Adrenal gland (tissue), 19 donors: Measurements from ENCODE around the gene RIPK1. TPM values are rescaled to one million over a fixed set of nuclear protein-coding genes. Genes with fewer than 3 reads are reported as not detected.
"Not testable (repeated sequence)": the region's sequence is repeated elsewhere in the genome, so short reads cannot be mapped to it uniquely, and the experiment has no call there.

Source experiments
- DNase-seq, 7 donors: peaks; one replicate each; pipeline ENCODE4 v3.0.0-alpha.2; 2019 to 2020
- H3K27ac ChIP-seq, 5 donors: fragments of 200-600 bp; sonication (generic) in 4 of 5; 1 replicate in 3 of 5; 2 replicates in 2 of 5; pipeline versions ENCODE4 v1.5.1 to v1.8.0; 2016 to 2020; ENCODE audit warnings: mild to moderate bottlenecking in 1 of 5
- H3K27me3 ChIP-seq: fragments of 200-600 bp; 2 replicates; pipeline ENCODE4 v1.8.0; 2021
- H3K36me3 ChIP-seq, 2 donors: fragments of 200-600 bp; replicated peaks in 1 of 2; 1 replicate in 1 of 2; 2 replicates in 1 of 2; pipeline versions ENCODE4 v1.5.1 to v1.8.0; 2018 to 2022
- H3K4me1 ChIP-seq, 2 donors: fragments of 200-600 bp; replicated peaks in 1 of 2; 1 replicate in 1 of 2; 2 replicates in 1 of 2; pipeline versions ENCODE4 v1.5.1 to v1.8.0; 2018 to 2021
- H3K4me3 ChIP-seq, 4 donors: fragments of 200-600 bp; sonication (generic) in 3 of 4; one replicate each; pipeline ENCODE4 v1.5.1; 2016 to 2018
- H3K9me3 ChIP-seq, 3 donors: fragments of 200-600 bp; sonication (generic) in 1 of 3; replicated peaks in 1 of 3; 1 replicate in 2 of 3; 2 replicates in 1 of 3; pipeline versions ENCODE4 v1.5.1 to v1.8.0; 2016 to 2021
- CTCF ChIP-seq, 6 experiments: fragments of 450-650 bp in 4 of 6; fragments of 200-600 bp in 2 of 6; sonication (generic) in 1 of 6; IDR thresholded peaks; 1 replicate in 5 of 6; 2 replicates in 1 of 6; pipeline versions ENCODE4 v1.5.1 to v1.8.0; 2016 to 2021; ENCODE audit warnings: antibody characterized with exemption in 6 of 6, mild to moderate bottlenecking in 2 of 6, moderate library complexity in 1 of 6
- POLR2A ChIP-seq, 2 donors: fragments of 450-650 bp; IDR thresholded peaks; one replicate each; pipeline ENCODE4 v1.6.1; 2017; ENCODE audit warnings: antibody characterized with exemption in 2 of 2, mild to moderate bottlenecking in 2 of 2, moderate library complexity in 1 of 2
- WGBS, 4 donors: extraction: QIAGEN DNeasy Blood & Tissue Kit in 2 of 4; methylation state at CpG; one replicate each; pipeline versions ENCODE4 v1.1.5 to v1.1.7; 2013 to 2017; 5-methylcytosine and 5-hydroxymethylcytosine counted together
- intact Hi-C, 2 donors: fragments of 100-400 bp; cut with DNase I; formaldehyde crosslinking; loops; one replicate each; pipeline versions ENCODE4 v1.14.1 to v1.15.0; 2022 to 2023
- long read RNA-seq, 10 donors: library from polyadenylated mRNA in 3 of 10; unstranded in 2 of 10; stranded (forward) in 1 of 10; transcript quantifications; one replicate each; pipeline ENCODE4 v2.0.0 and lab custom pipeline, GENCODE V29; 2021 to 2026
- polyA plus RNA-seq, 3 donors: library from polyadenylated mRNA; stranded (reverse); fragments of 200-250 nt in 2 of 3; fragments of 350-450 nt in 1 of 3; fragmentation: Illumina TruSeq in 1 of 3; extraction: RNeasy Lipid Tissue Mini Kit (QIAGEN cat#74804) in 1 of 3; gene quantifications; one replicate each; pipeline ENCODE4 v1.2.3, GENCODE V29; 2013 to 2014
- total RNA-seq, 9 donors: library from RNA; depleted of rRNA in 4 of 9; stranded (reverse); fragments of >200 nt in 4 of 9; fragments of 120-200 nt in 1 of 9; fragmentation: NEBNext Ultra II Directional in 1 of 9; extraction: Animal tissue kit (Norgen Biotek cat#: 25700) in 1 of 9; gene quantifications; one replicate each; pipeline versions ENCODE4 v1.1.0 to v1.2.4, GENCODE V29; 2013 to 2023
- donor health status: healthy with polysubstance abuse.
- donor health status: Bipolar disorder and iron deficiency.
- donor health status: DM: yes; HTN: yes; CAD: no.
- donor health status: DM: no; HTN: no; CAD: no.
- donor health status: DM: no; HTN: no; CAD: no.
- donor health status: DM: yes; HTN: yes; CAD: no.

The RIPK1 gene
- 10 to 100 TPM; 15.7 to 21.7 (median 20.2) TPM for total RNA-seq
- polyA plus RNA-seq = 10 to 100 TPM; 18.9 to 20.9 (median 20.9) TPM
- long read RNA-seq, donor 1, full-length matches to known transcripts = 1 of 1 reads
- long read RNA-seq, donor 1, partial matches to known transcripts = 0 of 1 reads
- long read RNA-seq, donor 1, other reads (novel, unspliced or antisense) = 0 of 1 reads
- long read RNA-seq, donor 2, full-length matches to known transcripts = 1 of 1 reads
- long read RNA-seq, donor 2, partial matches to known transcripts = 0 of 1 reads
- long read RNA-seq, donor 2, other reads (novel, unspliced or antisense) = 0 of 1 reads
- long read RNA-seq, donor 3 = 0 reads
- long read RNA-seq, donor 4, partial matches to known transcripts = 1 of 2 reads
- long read RNA-seq, donor 4, other reads (novel, unspliced or antisense) = 1 of 2 reads
- long read RNA-seq, donor 5, full-length matches to known transcripts = 21 of 31 reads
- long read RNA-seq, donor 5, partial matches to known transcripts = 2 of 31 reads
- long read RNA-seq, donor 5, other reads (novel, unspliced or antisense) = 8 of 31 reads
- long read RNA-seq, donor 6, partial matches to known transcripts = 0 of 2 reads
- long read RNA-seq, donor 6, other reads (novel, unspliced or antisense) = 2 of 2 reads
- long read RNA-seq, donor 7 = 0 reads
- long read RNA-seq, donor 8, partial matches to known transcripts = 0 of 1 reads
- long read RNA-seq, donor 8, other reads (novel, unspliced or antisense) = 0 of 1 reads
- long read RNA-seq, donor 9, full-length matches to known transcripts = 2 of 2 reads
- long read RNA-seq, donor 9, partial matches to known transcripts = 0 of 2 reads
- long read RNA-seq, donor 9, other reads (novel, unspliced or antisense) = 0 of 2 reads
- long read RNA-seq, donor 10, full-length matches to known transcripts = 1 of 1 reads
- long read RNA-seq, donor 10, partial matches to known transcripts = 0 of 1 reads
- long read RNA-seq, donor 10, other reads (novel, unspliced or antisense) = 0 of 1 reads

- Histone ChIP-seq H3K4me1 (peaks cover 10 to 24% of the 10 kb centered on the region in 2 donors), H3K27ac (peak within 1 kb of the TSS; percentile 94 to 100 (median 100)), H3K36me3 (no peaks in the 10 kb centered on the region), H3K9me3 (no peaks in the 10 kb centered on the region), H3K4me3 (peak within 1 kb of the TSS; percentile 32 to 98 (median 96)), H3K27me3 (no peaks in the 10 kb centered on the region)
- 0 to 2% (median 0%) methylated on average over 3 to 112 of the region's 112 CpGs for WGBS, 4 donors
- TF ChIP-seq CTCF (IDR thresholded peaks at IDR 0.05) (peak in 1 of 6 experiments; percentile 7), POLR2A (IDR thresholded peaks at IDR 0.05) (peak; percentile 85 to 86)
- peak; percentile 94 to 96 (median 95) for DNase-seq
- intact Hi-C loops = no loop called here
Measured at GRCh38 chr6:3068329-3069214, at the start of gene RIPK1. TSS of gene RIPK1 (plus strand) at chr6:3068494. CDS start at chr6:3076824, 8,330 bp downstream.

DNA sequence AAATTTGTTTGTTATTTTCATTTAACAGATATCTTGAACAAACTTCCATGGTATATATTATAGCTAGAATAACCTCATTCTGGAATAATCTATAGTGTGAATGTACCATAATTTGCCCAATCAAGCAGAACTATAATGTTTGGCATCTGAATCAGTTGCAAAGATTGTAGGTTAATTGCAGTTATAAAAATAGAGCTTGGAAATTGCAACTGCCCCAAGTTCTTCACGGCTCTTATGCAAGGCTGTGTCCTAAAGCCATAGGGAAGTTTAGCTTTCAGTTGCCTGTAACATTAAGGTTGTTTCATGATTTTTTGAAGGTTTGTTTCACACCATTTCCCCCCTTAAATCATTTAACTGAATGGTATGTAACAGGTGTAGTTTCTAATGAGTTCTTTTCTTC is 49.2 kb upstream of the RIPK1 start:
- TF ChIP-seq POLR2A (IDR thresholded peaks at IDR 0.05) (no peak), CTCF (IDR thresholded peaks at IDR 0.05) (no peak)
- no peaks in the 10 kb centered on the region for H3K9me3 ChIP-seq
- peaks cover 0 to 50% of the 10 kb centered on the region in 2 donors for H3K36me3 ChIP-seq
- H3K27ac ChIP-seq = peak overlapping the region in 2 of 5 donors; percentile 6 to 72
- DNase-seq = no peak
- WGBS, 4 donors = 44 to 77% (median 65%) methylated on average over 1 of the region's 1 CpG
- no peaks in the 10 kb centered on the region for H3K27me3 ChIP-seq
- intact Hi-C loops = no loop called here
- H3K4me1 ChIP-seq = peaks cover 24 to 44% of the 10 kb centered on the region in 2 donors
- H3K4me3 ChIP-seq = no peak overlapping the region

DNA sequence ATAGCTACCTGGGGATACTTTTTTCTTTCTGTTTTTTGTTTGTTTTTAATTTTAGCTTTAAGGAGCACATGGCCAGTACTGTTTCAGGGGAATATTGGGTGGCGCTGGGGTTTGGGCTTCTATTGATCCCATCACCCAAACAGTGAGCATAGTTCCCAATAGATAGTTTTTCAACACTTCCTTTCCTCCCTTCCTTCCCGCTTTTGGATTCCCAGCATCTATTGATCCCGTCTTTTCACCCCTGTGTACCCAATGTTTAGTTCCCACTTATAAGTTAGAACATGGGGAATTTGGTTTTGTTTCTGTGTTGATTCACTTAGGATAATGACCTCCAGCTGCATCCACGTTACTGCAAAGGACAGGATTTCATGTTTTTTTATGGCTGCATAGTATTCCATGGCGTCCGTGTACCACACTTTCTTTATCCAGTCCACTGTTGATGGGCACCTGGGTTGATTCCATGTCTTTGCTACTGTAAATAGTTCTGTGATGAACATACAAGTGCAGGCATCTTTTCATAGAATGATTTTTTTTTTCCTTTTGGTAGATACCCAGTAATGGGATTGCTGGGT is 48.5 kb upstream of the RIPK1 start:
- TF ChIP-seq POLR2A (IDR thresholded peaks at IDR 0.05) (no peak), CTCF (IDR thresholded peaks at IDR 0.05) (no peak)
- H3K36me3 ChIP-seq = peaks cover 0 to 42% of the 10 kb centered on the region in 2 donors
- intact Hi-C loops = no loop called here
- H3K4me1 ChIP-seq = peaks cover 32 to 52% of the 10 kb centered on the region in 2 donors
- H3K4me3 ChIP-seq = no peak overlapping the region
- no peak overlapping the region for H3K27ac ChIP-seq
- 88 to 93% (median 90%) methylated on average over 6 of the region's 6 CpGs for WGBS, 4 donors
- H3K27me3 ChIP-seq = no peaks in the 10 kb centered on the region
- no peaks in the 10 kb centered on the region for H3K9me3 ChIP-seq
- DNase-seq = no peak

DNA sequence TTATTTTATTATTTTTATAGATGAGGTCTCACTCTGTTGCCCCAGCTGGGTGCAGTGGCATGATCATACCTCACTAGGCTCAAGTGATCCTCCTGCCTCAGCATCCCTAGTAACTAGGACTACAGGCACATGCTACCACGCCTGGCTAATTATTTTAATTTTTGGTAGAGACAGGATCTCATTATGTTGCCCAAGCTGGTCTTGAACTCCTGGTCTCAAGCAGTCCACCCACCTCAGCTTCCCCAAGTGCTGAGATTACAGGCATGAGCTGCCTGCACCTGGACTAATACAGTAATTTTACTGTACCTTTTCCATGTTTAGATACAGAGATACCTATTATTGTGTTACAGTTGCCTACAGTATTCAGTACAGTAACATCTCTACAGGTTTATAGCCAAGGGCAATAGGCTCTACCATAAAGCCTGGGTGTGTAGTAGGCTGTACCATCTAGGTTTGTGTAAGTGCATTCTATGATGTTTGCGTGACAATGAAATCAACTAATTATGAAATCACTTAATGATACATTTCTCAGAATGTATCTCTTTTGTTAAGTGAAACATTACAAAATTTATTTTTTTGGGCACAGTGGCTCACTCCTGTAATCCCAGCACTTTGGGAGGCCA is 47.2 kb upstream of the RIPK1 start:
- H3K4me3 ChIP-seq, intact Hi-C loops, H3K9me3 ChIP-seq, DNase-seq, H3K27ac ChIP-seq, H3K27me3 ChIP-seq: not testable (repeated sequence)
- 90 to 99% (median 95%) methylated on average over 2 of the region's 2 CpGs for WGBS, 4 donors
- Histone ChIP-seq H3K4me1 (peaks cover 33 to 64% of the 10 kb centered on the region in 2 donors), H3K36me3 (peaks cover 0 to 30% of the 10 kb centered on the region in 2 donors)
